RCC 7860 (cell line): ENCODE results near the gene MMP27.
"Not testable (repeated sequence)": the region's sequence is repeated elsewhere in the genome, so short reads cannot be mapped to it uniquely, and the experiment has no call there.

Experiments
- DNase-seq: peaks from one replicate; pipeline ENCODE4 v3.0.0-alpha.2; 2015; ENCODE audit warnings: low spot score
- FAIRE-seq: peaks from 2 replicates; lab custom pipeline; 2012; peaks lifted over from hg19 to GRCh38; lab: Jason Lieb, UNC

MMP27 gene, protein sequence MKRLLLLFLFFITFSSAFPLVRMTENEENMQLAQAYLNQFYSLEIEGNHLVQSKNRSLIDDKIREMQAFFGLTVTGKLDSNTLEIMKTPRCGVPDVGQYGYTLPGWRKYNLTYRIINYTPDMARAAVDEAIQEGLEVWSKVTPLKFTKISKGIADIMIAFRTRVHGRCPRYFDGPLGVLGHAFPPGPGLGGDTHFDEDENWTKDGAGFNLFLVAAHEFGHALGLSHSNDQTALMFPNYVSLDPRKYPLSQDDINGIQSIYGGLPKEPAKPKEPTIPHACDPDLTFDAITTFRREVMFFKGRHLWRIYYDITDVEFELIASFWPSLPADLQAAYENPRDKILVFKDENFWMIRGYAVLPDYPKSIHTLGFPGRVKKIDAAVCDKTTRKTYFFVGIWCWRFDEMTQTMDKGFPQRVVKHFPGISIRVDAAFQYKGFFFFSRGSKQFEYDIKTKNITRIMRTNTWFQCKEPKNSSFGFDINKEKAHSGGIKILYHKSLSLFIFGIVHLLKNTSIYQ

GRCh38 chr11:102705626-102706025, at the start of gene MMP27:
MMP27 (minus strand) TSS chr11:102705769; CDS start chr11:102705714, 55 bp downstream.
- no peak for DNase-seq

DNA sequence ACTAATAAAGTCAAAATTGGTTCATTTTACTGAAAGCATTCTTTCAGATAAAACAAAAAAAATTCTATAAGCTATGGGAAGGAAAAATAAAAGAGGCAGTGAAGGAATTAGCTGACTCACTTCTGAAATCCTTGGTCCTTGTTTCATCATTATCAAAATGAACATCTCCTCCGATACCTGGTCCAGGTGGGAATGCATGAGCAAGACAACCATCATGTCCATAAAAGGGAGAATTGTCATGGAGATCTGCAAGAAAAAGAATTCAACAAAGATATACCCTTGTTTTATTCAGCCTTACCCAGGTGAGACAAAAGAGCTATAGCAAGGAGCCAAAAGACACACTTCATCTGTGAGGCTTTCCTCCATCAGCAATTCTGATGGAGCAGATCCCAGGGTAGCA, 47.7 kb upstream of the MMP27 start:
- DNase-seq (no peak), FAIRE-seq (no peak)

More at GRCh38 chr11:102705626-102706025, at the start of gene MMP27:
- no peak for FAIRE-seq

- FAIRE-seq: no peak
Measured at GRCh38 chr11:102751673-102752072, 46.1 kb upstream of the MMP27 start.

GRCh38 chr11:102749101-102749722, 43.6 kb upstream of the MMP27 start:
- DNase-seq (no peak), FAIRE-seq (no peak)

More at GRCh38 chr11:102751673-102752072, 46.1 kb upstream of the MMP27 start:
- no peak for DNase-seq

DNA sequence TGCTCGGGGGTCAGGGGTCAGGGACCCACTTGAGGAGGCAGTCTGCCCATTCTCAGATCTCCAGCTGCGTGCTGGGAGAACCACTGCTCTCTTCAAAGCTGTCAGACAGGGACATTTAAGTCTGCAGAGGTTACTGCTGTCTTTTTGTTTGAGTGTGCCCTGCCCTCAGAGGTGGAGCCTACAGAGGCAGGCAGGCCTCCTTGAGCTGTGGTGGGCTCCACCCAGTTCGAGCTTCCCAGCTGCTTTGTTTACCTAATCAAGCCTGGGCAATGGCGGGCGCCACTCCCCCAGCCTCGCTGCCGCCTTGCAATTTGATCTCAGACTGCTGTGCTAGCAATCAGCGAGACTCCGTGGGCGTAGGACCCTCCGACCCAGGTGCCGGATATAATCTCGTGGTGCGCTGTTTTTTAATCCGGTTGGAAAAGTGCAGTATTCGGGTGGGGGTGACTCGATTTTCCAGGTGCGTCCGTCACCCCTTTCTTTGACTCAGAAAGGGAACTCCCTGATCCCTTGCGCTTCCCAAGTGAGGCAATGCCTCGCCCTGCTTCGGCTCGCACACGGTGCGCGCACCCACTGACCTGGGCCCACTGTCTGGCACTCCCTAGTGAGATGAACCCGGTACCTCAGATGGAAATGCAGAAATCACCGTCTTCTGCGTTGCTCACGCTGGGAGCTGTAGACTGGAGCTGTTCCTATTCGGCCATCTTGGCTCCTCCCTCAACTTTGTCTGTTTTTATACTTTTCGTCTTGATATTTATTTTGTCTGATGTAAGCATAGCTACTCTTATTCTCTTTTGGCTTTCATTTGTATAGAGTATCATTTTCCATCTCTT, 41.4 kb upstream of the MMP27 start:
- not testable (repeated sequence) for DNase-seq, FAIRE-seq

- DNase-seq (no peak), FAIRE-seq (no peak)
Measured at GRCh38 chr11:102734650-102735049, 29.1 kb upstream of the MMP27 start.

DNA sequence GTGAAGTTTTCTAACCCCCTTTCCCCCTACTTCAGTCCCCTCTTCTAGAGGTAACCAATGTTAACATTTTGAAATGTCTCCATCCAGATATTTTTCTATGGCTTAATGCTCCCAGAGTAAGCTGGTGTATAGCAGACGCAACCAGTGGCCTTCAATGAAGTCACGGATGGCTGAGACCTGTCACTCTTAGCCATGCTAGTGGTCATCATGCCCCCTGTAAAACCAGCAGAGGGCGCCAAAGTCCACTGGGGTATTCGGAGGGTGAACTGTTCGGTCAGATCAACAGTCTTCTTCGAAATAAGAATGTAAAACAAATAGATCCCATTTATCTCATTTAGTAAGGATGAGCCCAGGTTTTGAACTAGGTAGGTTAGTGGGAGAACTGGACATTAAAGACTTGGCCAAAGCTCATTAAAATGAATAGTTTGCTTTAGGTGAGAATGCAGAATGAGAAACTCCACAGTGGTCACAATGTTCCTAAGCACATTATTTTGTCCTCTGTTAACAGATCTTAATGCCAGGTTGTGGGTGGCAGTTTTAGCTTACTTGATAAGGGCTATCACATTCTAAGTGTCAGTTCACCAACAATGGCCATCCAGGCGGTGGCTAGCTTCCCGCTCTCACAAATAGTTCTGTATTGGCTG, 27.8 kb upstream of the MMP27 start:
- DNase-seq (peak; percentile 58), FAIRE-seq (peak; percentile 47)

DNA sequence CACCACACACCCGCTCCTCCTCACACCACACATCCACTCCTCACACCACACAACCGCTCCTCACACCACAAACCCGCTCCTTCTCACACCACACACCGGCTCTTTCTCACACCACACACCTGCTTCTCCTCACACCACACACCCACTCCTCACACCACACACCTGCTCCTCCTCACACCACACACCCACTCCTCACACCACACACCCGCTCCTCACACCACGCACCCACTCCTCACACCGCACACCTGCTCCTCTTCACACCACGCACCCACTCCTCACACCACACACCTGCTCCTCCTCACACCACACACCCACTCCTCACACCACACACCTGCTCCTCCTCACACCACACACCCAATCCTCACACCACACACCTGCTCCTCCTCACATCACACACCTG, 25.4 kb upstream of the MMP27 start:
- FAIRE-seq, DNase-seq: not testable (repeated sequence)

DNA sequence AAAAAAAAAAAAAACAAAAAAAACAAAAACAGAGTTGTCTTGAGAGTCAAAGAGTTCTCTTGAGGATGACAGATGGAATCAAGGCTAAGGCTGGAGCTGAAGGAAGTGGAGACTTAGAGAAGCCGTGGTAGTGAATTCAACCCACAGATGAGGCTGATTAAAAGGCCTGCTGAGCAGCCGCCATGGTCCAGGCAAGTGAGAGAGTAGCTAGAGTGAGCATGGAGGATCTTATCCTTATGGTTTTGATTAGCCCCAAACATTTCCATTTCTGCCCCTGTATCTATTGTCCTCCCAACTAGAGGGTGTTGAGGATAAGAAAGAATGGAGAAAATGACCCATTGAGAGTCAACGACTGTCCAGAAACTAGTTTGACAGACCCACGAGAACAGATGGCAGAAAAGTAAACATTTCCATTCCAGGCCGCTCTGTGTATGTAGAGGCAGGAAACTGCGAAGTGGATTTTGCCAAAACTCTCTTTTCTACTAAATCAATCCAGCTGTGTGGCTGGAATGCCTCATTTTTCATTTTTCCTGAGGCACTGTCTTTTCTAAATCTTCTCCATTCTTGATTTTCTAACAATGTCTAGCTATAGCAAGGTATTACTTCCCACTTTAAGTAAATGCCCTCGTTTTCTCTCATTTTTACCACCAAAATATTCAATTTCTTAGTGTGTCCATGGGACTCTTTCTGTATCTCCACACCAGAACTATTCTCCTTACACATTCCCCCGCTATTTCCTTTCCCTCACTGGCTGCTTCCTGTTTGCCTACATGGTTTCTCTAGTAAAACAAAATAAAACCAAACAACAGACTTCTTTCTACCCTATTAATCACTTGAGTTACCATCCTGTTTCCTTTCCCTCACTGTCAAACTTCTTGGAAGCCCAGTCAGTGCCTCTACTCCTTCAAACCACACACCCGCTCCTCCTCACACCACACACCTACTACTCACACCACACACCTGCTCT, 24.6 kb upstream of the MMP27 start:
- FAIRE-seq (no peak), DNase-seq (no peak)

GRCh38 chr11:102727890-102728289, 22.3 kb upstream of the MMP27 start:
- FAIRE-seq (no peak), DNase-seq (peak; percentile 29)

- DNase-seq (no peak), FAIRE-seq (no peak)
Measured at GRCh38 chr11:102724904-102725500, 19.4 kb upstream of the MMP27 start, which contains the start of gene MMP8. MMP8 (minus strand) TSS chr11:102724954; CDS start chr11:102724855, 99 bp downstream.

- FAIRE-seq (no peak), DNase-seq (no peak)
Measured at GRCh38 chr11:102722821-102723220, 17.3 kb upstream of the MMP27 start.

DNA sequence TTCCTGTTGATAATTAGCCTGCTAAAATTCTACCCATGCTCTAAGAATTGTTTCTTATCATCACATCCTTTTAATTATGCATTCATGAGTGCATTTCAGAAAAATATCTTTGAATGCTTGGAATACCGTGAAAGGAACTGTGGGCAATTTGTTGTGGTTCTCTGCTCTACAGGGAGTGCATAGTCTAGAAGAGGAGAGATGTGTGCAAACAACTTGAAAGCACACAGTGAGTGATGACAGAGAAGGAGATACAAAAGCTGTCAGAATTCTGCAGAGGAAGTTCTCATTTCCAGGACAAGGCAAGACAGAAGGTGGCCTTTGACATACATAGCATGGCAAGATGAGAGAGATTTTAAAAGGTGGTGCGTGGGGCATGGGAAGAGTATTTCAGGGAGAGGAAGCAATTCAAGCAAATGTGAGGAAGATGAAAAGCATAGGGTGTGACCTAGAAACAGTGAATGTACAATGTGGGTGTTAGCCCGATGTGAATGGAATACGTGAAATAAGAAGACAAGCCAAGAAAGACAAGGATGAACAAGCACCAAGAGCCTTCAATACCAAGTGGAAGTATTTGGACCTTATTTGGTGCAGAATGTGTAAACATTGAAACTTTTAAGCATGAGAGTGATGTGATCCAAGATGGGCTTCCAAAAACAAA, 14.2 kb upstream of the MMP27 start:
- DNase-seq (no peak), FAIRE-seq (no peak)

DNA sequence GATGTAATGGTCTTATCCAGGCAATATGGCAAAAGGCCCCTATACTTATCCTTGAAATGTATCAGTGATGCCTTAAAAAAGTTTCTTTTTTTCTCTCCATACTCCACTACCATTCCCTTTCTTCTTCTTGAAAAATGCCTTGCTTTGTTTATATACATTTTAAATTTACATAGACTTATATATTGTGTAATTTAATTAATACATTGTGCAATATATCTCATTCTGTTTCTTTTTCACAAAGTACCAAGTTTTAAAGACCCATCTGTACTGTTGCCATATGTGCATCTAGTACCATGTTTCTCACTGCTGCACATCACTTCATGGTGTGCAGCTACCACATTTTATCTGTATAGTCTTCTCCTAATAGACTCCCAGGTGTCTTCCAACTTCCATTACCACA, 11.7 kb upstream of the MMP27 start:
- FAIRE-seq (no peak), DNase-seq (no peak)

- DNase-seq: no peak
Measured at GRCh38 chr11:102716527-102716926, 11.0 kb upstream of the MMP27 start.

GRCh38 chr11:102712137-102712536, 6.6 kb upstream of the MMP27 start:
- FAIRE-seq: no peak
- no peak for DNase-seq

More at GRCh38 chr11:102716527-102716926, 11.0 kb upstream of the MMP27 start:
- FAIRE-seq: no peak

- FAIRE-seq (no peak), DNase-seq (no peak)
Measured at GRCh38 chr11:102709201-102709945, 3.8 kb upstream of the MMP27 start.

- DNase-seq (no peak), FAIRE-seq (peak; percentile 52)
Measured at GRCh38 chr11:102708654-102709053, 3.1 kb upstream of the MMP27 start.
